ENCODE measurements around the gene SOX1. TPM values are rescaled to one million over a fixed set of nuclear protein-coding genes. Genes with fewer than 3 reads are reported as not detected.

SOX1 gene
- total and polyA plus RNA-seq, 4 donors = not detected

Small RNAs within 50 kb of the gene (small RNA-seq; reads per million reads assigned to genes)
- gene RF00287 = not detected
